Astrocyte (in vitro differentiated cells and primary cell): ENCODE results near the gene GFRA1. TPM values are rescaled to one million over a fixed set of nuclear protein-coding genes. Genes with fewer than 3 reads are reported as not detected.

Source experiments
- DNase-seq: peaks from one replicate; pipeline ENCODE4 v3.0.0-alpha.2; 2010; ENCODE audit warnings: low read depth
- FAIRE-seq: peaks from 2 replicates; lab custom pipeline; 2011; peaks lifted over from hg19 to GRCh38; lab: Jason Lieb, UNC
- H2AFZ ChIP-seq: 2 replicates; pipeline ENCODE4 v1.6.0; 2012; ENCODE audit warnings: low read depth, low read length, inconsistent platforms
- H3K27ac ChIP-seq: 2 replicates; pipeline ENCODE4 v1.5.1; 2011; ENCODE audit warnings: low read depth, low read length, inconsistent platforms
- H3K27me3 ChIP-seq: 2 replicates; pipeline ENCODE4 v1.6.0; 2011; ENCODE audit warnings: low read length, inconsistent platforms; ENCODE audit not compliant: insufficient read depth
- H3K36me3 ChIP-seq: 2 replicates; pipeline ENCODE4 v1.5.1; 2011; ENCODE audit warnings: low read length, inconsistent platforms; ENCODE audit not compliant: insufficient read depth
- H3K4me1 ChIP-seq: 2 replicates; pipeline ENCODE4 v1.5.1; 2011; ENCODE audit warnings: low read length, inconsistent platforms; ENCODE audit not compliant: insufficient read depth
- H3K4me2 ChIP-seq: 2 replicates; pipeline ENCODE4 v1.6.0; 2012; ENCODE audit warnings: low read length, inconsistent platforms
- H3K4me3 ChIP-seq: 2 replicates; pipeline ENCODE4 v1.5.1; 2011; ENCODE audit warnings: low read depth, mild to moderate bottlenecking, low read length, inconsistent platforms; ENCODE audit not compliant: insufficient read depth
- H3K79me2 ChIP-seq: 2 replicates; pipeline ENCODE4 v1.6.0; 2012; ENCODE audit warnings: mild to moderate bottlenecking, low read length, inconsistent platforms; ENCODE audit not compliant: insufficient read depth
- H3K9ac ChIP-seq: 2 replicates; pipeline ENCODE4 v1.6.0; 2012; ENCODE audit warnings: mild to moderate bottlenecking, low read length, inconsistent platforms
- H3K9me3 ChIP-seq: 2 replicates; pipeline ENCODE4 v1.5.1; 2012; ENCODE audit warnings: low read depth, mild to moderate bottlenecking, low read length, inconsistent platforms; ENCODE audit not compliant: insufficient read depth
- H4K20me1 ChIP-seq: 2 replicates; pipeline ENCODE4 v1.6.0; 2012; ENCODE audit warnings: low read length, inconsistent platforms; ENCODE audit not compliant: insufficient read depth
- H3K27ac Mint-ChIP-seq: one replicate; pipeline ENCODE4 v1.8.0; 2021; ENCODE audit warnings: mild to moderate bottlenecking, mixed read lengths; ENCODE audit not compliant: unreplicated experiment
- H3K27me3 Mint-ChIP-seq: one replicate; pipeline ENCODE4 v1.8.0; 2021; ENCODE audit warnings: low read depth, mixed read lengths; ENCODE audit not compliant: unreplicated experiment
- H3K36me3 Mint-ChIP-seq: one replicate; pipeline ENCODE4 v1.8.0; 2021; ENCODE audit warnings: low read depth, mixed read lengths; ENCODE audit not compliant: unreplicated experiment
- H3K4me1 Mint-ChIP-seq: one replicate; pipeline ENCODE4 v1.8.0; 2021; ENCODE audit warnings: low read depth, mixed read lengths; ENCODE audit not compliant: unreplicated experiment
- H3K4me3 Mint-ChIP-seq: one replicate; pipeline ENCODE4 v1.8.0; 2021; ENCODE audit warnings: mild to moderate bottlenecking, moderate library complexity, mixed read lengths; ENCODE audit not compliant: unreplicated experiment
- H3K9me3 Mint-ChIP-seq: one replicate; pipeline ENCODE4 v1.8.0; 2021; ENCODE audit warnings: mild to moderate bottlenecking, mixed read lengths; ENCODE audit not compliant: unreplicated experiment
- EZH2 ChIP-seq: IDR thresholded peaks from 2 replicates; pipeline ENCODE4 v1.6.1; 2012; ENCODE audit warnings: mild to moderate bottlenecking, low read length, inconsistent platforms; ENCODE audit not compliant: insufficient read depth
- total RNA-seq: library from RNA; stranded (reverse); gene quantifications from 2 replicates; pipeline ENCODE4 v1.2.1, GENCODE V29; 2021
- TF ChIP-seq, protein P1 (sequence below): IDR thresholded peaks from 2 replicates; pipeline ENCODE4 v1.5.1; 2011; ENCODE audit warnings: low read depth, mild to moderate bottlenecking, inconsistent platforms, low read length, moderate library complexity; ENCODE audit not compliant: insufficient read depth

The GFRA1 gene
- total RNA-seq, 1 donor from 2014 or later = 24.2 TPM

DNA sequence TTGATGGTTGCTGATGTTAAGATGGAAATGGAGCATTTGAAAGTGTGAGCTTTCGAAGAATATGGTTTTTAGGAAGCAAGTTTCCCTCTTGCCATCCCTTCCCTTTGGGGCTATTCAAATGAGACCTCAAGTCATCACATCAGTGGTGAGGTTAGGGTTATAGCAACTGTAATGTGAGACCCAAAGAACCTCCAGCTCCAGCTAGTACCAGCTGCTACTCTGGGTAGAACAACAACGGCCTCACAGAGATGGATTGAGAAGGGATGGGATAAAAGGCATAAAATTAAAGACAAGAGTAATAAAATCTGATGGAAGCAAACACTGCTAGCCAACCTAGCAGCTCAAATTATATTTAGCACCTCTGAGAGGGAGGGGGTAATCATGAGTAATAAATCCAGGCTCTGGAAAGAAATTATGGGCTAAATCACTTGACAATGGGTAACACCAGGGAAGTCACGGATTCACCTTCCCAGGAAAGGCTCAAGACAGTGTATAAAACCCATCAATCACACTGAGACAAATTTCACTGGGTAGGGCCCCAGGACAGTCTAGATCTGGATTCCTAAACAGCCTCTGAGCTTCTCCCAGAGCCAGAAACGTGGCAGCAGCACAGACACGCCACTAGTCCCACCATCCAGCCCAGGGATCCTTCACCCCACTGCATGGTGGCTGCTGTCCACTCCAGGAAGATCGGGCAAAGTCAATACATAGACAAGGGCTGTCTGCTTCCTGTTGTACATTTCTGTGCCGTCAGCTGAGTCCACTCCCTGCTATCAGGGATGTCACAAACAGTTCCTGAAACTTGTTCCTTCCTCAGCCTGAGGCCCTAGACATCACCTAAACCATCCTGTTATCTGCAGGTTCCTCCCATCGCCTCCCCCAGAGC lies 151.1 kb downstream of the GFRA1 start:
- Histone ChIP-seq H3K27ac (no peak overlapping the region), H3K27me3 (no peaks in the 10 kb centered on the region), H3K4me2 (no peak overlapping the region), H3K4me1 (no peaks in the 10 kb centered on the region), H3K79me2 (no peaks in the 10 kb centered on the region), H3K4me3 (no peak overlapping the region), H4K20me1 (no peaks in the 10 kb centered on the region), H3K36me3 (no peaks in the 10 kb centered on the region), H3K9me3 (no peaks in the 10 kb centered on the region), H3K9ac (no peak overlapping the region), H2AFZ (no peak overlapping the region)
- H3K27me3 Mint-ChIP-seq = peaks cover 21% of the 10 kb centered on the region
- TF ChIP-seq, protein P1, sequence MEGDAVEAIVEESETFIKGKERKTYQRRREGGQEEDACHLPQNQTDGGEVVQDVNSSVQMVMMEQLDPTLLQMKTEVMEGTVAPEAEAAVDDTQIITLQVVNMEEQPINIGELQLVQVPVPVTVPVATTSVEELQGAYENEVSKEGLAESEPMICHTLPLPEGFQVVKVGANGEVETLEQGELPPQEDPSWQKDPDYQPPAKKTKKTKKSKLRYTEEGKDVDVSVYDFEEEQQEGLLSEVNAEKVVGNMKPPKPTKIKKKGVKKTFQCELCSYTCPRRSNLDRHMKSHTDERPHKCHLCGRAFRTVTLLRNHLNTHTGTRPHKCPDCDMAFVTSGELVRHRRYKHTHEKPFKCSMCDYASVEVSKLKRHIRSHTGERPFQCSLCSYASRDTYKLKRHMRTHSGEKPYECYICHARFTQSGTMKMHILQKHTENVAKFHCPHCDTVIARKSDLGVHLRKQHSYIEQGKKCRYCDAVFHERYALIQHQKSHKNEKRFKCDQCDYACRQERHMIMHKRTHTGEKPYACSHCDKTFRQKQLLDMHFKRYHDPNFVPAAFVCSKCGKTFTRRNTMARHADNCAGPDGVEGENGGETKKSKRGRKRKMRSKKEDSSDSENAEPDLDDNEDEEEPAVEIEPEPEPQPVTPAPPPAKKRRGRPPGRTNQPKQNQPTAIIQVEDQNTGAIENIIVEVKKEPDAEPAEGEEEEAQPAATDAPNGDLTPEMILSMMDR = no peak
- no peak for TF ChIP-seq EZH2
- no peak overlapping the region for H3K27ac Mint-ChIP-seq
- H3K36me3 Mint-ChIP-seq = peaks cover 3% of the 10 kb centered on the region
- no peaks in the 10 kb centered on the region for H3K4me1 Mint-ChIP-seq
- DNase-seq (no peak), FAIRE-seq (no peak)
- peaks cover 2% of the 10 kb centered on the region for H3K9me3 Mint-ChIP-seq
- no peak overlapping the region for H3K4me3 Mint-ChIP-seq

DNA sequence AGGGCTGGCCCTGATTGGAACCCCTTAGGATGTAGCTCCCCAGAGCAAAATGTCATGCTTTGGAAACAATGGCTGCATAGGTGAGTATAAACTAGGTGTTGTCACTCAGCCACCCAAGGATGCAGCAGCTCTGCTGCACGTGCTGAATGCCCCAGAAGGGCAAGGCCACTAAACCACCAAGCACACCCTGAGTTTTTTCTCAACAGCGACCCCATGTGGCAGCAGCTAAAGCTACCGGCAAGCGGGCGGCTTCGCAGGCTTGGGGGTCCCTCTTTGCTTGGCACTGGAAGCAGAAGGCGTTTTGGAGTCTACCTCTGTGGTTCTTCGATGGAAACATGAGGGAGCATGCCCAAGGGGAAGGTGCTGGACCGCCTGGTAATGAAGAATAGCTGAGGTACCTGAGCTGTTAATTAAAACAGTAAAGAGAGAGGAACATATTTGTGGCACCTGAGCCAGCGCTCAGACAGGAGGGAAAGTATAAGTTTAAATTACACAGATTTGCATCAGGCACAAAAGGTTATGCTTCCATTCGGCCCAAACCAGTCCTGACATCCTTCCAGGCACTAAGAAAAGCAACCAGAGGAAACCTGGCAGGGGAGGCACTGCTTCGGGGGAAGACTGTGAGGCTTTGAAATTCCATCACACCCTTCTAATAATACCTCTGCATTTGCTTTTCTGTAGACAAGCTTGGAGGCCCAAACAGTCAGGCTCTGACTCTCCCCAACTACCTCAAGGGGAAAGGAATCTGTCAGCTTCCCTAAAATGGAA lies 152.1 kb downstream of the GFRA1 start:
- no peak for DNase-seq
- no peaks in the 10 kb centered on the region for H3K36me3 ChIP-seq
- peaks cover 4% of the 10 kb centered on the region for H3K36me3 Mint-ChIP-seq
- H3K4me2 ChIP-seq = no peak overlapping the region
- no peak overlapping the region for H3K27ac ChIP-seq
- H3K4me1 ChIP-seq = no peaks in the 10 kb centered on the region
- no peak overlapping the region for H2AFZ ChIP-seq
- H3K4me3 Mint-ChIP-seq = no peak overlapping the region
- H3K9ac ChIP-seq = no peak overlapping the region
- TF ChIP-seq, protein P1 = peak; percentile 5
- TF ChIP-seq EZH2 = no peak
- no peaks in the 10 kb centered on the region for H3K79me2 ChIP-seq
- H3K27me3 Mint-ChIP-seq = peaks cover 21% of the 10 kb centered on the region
- H3K4me3 ChIP-seq = no peak overlapping the region
- no peaks in the 10 kb centered on the region for H3K9me3 ChIP-seq
- no peaks in the 10 kb centered on the region for H3K27me3 ChIP-seq
- no peak for FAIRE-seq
- H3K4me1 Mint-ChIP-seq = no peaks in the 10 kb centered on the region
- H3K27ac Mint-ChIP-seq = no peak overlapping the region
- peaks cover 2% of the 10 kb centered on the region for H3K9me3 Mint-ChIP-seq
- no peaks in the 10 kb centered on the region for H4K20me1 ChIP-seq
